HG02943 (cell line): ENCODE results near the gene FLII.

Source experiments
- ATAC-seq: cut with Tn5 transposase; IDR thresholded peaks from one replicate; pipeline ENCODE4 v1.9.1; 2021; ENCODE audit warnings: mild to moderate bottlenecking, low read depth, moderate library complexity; ENCODE audit not compliant: unreplicated experiment

The FLII gene

DNA sequence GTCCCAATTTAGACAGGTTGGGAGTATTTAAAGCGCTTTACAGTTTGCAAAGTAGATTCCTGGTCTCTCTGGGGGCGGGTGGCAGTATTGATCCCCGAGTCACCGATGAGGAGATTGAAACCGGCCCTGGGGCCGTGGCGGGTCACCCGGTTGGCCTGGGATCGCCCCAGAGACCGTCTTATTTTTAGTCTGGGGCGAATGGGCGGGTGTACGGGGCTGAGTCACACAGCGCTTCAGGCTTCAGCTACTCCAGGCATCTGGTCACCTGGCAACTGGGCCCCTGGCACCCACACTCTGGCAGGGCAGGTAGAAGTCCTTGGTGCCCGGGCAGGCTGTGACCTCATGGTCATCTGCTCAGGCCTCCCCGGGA lies 2.6 kb upstream of the FLII start:
- no peak for ATAC-seq

DNA sequence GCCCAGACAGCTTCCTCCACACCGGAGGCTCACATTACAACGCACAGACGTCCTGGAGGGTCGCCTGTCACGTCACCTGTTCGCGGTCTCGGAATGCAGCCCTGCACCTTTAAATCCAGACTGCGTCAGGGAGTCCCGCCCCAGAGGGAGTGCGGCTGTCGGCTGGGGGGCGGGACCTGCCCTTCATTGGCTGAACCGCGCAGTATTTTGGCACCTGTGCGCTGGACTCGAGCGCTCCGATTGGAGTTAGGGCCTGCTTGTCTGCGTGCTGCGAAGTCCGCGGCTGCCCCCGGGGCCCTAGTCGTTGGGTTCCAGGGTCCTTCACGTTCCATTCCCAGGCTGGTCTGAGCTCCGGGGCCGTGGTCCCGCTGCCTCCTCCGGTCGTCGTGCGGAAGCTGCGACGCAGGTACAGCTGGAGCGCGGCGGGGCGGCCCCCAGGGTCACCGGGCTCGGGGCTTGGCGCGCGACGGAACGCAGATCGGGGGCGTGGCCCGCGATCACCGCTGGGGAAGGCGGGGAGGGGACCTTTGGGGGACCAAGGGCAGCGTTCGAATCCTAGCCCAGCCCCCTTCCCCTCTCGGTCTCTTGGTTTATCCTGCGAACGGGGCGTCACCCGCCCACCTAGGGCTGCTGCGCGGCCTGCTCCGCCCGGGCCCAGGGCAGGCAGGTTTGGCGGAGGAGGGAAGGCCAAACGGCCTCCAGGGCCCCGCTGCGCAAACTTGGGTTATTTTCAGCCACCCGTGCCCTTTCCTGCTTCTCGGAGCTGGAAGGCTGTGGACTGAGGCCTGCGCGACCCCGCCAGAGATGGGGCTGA lies 2.0 kb upstream of the FLII start, which contains the start of gene MIEF2:
Gene MIEF2, plus strand, starts transcription at position 331 of the 814 bp plus-strand sequence. CDS start 2,059 bp downstream, outside the sequence.
- ATAC-seq = peak; percentile 72

DNA sequence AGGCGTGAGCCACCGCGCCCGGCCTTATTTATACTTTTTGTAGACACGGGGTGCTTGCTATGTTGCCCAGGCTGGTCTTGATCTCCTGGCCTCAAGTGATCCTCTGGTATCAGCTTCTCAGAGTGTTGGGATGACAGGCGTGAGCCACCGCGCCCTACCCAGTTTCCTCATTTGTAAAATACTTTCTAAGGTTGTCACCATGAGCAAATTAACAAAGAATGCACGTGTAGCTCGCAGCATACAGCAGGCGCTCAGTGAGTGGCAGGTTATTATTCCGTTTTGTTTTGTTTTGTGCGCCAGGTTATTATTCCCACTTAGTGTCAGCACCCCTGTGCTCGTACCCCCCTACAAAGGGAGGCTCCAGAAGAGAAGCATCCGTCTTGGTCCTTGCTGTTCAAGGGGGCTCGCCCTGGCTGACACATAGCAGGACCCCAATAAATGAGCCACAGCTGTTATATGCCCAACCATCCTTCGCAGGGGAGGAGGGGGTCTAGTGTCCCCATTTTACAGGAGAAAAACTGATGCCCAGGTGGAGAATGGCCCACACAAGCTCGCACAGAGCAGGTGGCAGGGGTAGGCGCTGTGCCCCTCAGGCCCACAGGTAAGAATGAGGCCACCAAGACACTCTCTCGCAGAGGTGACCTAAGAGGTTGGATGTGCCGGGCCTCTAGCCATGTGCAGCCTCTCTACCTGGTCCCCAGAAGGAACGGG lies 1.2 kb upstream of the FLII start:
- no peak for ATAC-seq

DNA sequence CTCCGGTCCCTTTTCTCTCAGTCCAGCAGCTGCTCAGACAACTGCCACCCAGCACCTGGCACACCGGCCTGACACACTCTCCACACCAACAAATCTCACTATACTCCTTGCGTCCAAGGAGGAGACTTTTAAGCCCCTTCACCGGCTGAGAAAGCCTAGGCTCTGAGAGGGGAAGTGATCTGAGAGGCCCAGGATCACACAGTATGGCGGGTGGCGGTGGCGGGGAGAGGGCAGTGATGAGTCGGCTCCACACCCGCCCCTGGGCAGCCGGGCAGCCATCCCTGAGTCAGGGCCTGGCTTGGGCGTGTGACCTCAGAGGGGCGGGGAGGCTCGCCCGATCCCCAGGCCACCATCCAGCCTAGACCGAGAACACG lies 569 bp downstream of the FLII start:
- ATAC-seq = no peak

DNA sequence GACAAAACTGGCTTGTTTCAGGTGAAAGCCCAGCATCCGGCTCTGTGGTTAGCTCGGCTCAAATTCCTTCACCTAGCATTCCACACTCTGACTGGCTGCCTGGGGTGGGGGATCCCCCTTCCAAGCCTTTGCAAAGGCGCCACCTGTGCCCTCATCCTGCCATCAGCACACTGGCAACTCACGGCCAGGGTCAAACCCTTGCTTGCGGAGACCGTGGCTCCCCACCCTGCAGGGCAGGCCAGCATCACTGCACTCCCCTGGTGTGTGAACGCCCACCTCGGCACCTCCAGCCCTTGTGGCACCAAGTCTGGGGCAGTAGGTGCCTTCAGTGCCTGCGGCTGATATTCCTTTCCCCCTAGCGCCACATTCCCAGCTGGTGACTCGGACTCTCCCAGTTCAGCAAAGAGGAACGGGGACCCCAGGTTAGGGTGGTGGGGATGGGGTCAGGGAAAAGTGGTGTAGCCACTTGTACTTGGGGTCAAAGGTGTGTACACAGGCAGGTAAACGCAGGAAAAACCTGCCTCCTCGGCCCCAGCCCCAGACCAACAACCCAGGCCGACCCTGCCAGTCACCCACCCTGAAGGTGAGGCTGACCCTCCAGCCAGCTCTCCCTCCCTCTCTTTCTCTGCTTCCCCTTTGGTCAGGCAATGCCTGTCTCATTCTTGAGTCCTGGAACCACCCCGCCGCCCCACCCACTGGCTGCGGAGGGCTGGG lies 1.1 kb downstream of the FLII start:
- no peak for ATAC-seq

DNA sequence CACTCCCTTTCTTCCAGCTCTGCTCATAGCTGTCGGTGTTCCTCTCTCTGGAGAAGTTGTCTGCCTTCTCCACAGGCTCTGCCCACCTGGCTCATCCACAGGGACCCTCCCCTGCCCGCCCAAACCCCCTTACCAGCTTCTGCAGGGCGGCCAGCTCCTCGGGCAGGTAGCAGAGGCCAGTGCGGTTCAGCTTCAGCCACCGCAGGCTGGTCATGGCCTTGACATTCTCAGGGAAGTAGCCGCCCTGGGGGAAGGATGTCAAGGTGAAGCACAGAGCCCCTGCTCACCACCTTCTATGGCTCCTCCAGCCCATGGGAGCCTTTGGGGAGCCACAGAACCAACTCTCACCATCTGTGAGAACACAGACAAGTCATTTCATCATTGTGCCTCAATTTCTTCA lies 1.8 kb downstream of the FLII start:
- no peak for ATAC-seq

DNA sequence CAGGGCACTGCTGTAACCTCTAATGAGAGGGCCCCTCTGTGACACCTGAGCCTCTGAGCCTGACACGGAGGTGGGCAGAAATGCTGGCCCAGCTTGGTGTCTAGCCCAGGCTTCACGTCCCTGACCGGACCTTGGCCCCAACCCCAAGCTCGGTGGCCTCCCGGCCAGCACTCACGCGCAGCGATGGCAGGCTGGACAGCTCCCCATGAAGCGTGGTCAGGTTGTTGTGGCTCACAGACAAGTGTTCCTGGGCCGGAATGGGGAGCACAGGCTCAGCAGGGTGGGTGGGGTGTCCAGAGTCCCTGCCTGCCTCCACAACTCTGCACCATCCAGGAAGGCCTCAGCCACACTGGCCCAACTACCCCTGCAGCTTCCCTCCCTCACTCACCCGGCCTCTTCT lies 2.2 kb downstream of the FLII start:
- no peak for ATAC-seq

DNA sequence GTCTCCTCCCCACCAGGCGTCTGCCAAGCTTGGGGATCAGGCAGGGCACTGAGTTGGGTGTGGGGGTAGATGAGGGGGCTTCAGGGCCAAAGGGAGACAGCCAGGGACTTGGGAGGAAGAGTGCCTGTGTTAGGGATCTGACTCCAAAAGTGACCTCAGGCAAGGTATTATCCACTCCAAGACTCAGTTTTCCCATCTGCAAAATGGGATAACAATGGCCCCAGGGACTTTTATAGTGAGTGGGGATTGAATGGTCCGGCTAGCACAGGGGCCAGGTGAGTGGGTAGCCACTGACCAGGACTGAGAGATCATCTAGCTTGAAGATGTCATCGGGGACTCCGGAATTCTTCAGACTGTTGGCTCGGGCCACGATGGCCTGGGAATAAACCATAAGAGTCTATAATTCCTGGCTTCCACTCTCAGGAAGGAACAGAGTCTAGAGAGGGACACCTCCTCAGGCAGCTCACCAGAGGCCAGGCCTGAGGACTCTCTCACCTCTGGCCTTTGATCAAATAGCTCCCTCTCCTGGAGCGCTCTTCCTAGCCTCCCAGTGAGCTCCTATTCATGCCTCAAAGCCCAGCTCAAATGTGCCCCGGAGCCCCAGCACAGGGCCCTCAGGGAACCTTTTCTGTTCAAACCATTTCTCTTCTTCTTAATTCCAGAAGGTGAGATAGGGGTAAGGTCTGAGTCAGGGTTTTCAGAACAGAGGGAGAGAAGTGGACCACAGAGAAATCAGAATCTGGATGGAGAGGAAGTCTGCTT lies 3.5 kb downstream of the FLII start:
- ATAC-seq = no peak

DNA sequence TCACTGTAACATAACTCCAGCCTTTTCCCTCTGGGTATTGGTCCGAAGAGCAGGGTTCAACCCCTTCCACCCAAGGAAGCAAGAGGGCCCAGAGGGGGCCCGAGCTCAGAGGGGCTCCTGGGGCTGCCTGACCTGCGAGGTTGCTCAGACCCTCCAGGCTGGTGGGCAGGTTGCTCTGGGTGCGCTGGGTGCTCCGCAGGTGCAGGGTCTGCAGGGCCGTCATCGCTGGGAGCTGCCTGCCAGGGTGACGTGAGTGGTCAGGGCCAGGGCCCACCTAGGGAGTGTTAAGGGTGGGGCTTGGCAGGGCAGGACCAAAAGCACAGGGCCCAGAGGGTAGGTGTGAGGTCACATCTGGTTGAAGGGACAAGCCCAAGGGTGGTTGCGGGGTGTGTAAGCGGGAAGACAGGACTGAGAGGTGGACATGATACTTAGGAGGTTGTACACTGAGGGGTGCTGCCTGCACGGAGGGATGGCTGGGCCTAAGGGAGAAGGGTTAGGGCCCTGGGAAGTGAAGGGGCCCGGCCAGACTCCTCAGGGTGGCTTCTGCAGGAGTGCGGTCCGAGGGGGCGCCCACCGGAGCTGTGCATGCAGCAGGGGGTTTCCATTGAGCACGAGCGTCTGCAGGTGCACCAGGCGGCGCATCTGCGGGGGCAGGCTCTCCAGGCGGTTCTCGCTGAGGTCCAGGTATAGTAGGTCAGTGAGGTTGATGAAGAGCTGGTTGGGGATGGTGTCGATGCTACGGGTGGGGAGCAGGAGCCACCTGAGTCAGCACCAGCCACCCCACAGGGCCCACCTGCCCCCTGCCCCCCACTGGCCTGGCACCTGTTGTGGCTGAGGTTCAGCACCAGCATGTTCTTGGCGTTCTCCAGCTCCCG lies 4.4 kb downstream of the FLII start:
- ATAC-seq = no peak

DNA sequence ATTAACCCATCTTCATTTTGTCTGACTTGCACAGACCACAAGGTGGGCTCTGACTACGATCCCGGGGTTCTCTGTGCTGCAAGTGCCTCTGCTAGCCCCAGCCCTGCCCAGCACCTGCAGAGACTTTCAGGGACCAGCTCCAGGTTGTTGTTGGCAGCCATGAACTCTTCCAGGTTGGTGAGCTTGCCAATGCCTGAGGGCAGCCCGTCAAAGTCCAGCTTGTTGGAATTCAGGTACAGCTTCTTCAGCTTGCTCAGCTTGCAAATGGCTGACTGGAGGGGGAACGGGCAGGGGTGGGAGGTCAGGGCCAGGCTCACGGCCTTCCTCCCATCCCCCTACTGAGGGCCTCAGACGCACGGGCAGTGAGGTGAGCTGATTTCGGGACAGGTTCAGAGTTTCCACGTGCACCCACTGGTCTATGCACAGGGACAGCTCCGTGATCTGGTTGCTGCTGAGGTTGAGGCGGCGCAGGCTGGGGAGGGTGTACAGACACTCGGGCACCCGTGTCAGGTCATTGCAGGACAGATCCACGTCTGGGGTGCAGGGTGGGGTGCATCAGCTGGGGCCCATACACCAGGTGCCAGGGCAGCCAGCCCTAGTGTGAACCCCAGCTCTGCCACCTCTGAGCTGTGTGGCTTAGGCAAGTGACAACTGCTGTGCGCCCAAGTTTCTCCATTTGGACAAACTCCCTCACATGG lies 5.2 kb downstream of the FLII start:
- ATAC-seq = no peak

DNA sequence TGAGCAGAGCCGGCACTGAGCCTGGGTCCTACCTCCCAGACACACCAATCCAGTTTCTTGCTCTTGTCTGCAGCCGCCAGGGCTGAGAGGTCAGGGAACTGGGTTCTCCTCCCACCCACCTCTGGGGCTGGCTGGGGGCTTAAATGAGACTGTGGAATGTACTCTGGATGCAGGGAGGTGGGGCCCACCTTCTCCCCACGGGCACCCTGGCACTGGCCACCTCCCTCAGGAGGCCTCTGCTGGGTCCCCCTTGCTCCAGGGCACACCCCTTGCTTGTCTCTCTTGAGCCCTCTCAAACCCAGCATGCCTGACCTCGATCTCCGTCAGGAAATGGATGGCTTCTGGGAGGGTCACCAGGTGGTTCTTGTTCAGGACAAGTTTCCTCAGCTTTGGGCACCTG lies 6.4 kb downstream of the FLII start:
- ATAC-seq = no peak

DNA sequence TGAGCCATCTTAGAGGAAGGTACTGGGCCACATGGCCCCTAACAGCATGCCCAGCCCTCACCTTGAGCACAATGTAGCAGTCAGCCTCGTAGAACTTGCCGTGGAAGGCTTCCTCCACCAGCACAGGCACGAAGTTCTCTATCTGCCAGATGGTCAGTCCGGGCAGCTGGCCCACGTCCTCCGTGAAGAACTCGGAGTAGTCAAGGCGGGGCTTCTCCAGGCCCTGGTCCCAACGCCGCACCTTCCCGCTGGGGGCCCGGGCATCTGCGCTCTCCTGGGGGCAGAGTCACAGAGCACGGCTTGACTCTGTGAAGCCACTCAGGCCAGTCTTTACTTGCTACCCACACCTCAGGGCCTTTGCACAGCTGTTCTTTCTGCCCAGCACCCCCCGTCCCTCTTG lies 7.3 kb downstream of the FLII start:
- ATAC-seq = no peak

DNA sequence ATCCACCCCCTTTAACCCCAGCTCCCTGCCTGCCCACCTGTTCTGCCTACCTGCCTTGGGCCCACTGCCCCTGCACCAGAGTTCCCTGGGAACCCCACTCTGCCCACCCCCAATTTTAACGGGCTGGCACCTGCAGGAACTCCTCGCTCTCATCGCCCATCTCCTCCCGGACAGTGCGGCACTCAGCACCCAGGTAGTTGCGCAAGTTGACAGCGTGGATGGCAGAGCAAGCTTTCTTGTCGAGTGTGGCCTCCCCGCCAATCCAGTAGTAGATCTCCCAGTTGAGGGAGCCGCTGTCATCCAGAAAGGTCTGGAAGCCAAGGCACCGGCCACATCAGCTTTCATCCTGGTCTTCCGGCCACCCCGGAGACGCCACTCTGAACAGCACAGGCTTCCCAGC lies 7.8 kb downstream of the FLII start:
- no peak for ATAC-seq

DNA sequence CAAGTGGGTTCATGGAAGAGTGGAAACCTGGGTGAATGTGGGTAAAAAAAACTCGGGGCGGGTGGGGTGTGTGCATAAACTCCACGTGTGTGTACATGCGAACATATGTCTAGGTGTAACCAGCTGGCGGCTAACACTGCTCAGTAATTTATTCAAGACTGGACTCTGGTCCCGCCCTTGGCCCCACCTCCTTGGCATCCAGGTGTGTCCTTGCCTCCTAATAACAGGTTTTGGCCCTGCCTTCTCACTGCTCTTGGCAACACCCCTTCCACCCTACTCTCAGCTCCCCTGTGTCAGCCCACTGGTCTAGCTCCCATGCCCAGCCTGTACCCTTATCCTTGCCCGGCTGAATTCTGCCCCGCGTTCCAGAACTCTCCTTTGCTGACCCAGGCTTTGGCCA lies 8.3 kb downstream of the FLII start:
- no peak for ATAC-seq

DNA sequence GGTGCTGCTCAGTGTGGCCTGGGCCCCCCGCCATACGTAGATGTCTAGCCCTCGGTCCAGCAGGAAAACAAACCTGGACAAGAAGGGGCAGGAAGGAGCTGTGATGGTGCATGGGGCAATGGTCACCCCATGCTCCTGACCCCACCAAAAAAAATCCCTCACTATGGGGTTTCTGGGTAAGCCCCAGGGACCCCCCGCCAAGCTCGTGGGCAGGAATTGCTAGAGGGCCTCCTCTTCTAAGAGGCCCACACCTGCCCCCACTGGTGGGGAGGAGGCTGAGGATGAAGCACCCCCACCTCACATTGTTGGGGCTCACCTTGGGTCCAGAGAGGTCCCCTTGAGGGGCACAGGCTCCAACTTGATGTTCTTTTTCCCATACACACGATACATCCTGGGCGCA lies 9.7 kb downstream of the FLII start:
- no peak for ATAC-seq

DNA sequence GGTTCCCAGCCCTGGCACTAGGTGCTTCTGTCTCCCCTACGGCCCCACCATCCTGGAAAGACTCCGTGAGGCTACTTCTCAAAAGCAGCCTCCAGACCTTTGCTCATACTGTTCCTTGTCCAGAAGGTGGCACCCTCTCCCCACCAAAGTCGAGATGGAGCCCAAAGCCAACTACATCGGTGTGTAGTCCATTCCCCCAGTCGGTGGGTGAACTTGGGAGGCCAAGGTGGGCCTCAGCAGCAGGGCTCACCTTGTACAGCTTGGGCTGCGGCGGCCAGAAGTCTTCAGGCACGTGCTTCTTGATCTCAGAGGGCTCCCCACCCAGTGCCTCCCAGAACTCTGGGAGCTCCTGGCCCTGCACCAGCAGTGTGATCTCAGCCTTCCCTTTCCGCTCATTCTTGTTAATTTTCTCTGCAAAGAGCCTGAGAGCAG lies 10.2 kb downstream of the FLII start:
- ATAC-seq = no peak

DNA sequence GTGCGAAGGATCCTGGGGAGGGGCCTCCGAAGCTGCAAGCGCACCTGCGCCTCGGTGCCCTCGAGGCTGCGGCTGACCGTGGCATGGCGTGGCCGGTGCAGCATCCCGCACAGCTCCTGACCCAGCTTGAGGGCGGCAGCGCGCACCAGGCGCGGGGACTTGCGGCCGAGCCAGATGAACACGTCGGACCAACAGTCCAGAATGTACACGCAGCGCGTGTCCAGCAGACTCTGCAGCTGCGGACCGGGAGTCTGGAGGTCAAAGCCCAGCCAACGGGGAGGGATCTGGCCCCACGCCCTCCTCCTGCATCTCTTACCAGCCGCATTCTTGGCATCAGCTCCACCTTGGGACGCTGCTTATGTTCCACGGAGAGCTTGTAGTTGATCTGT lies 10.9 kb downstream of the FLII start:
- ATAC-seq = no peak

DNA sequence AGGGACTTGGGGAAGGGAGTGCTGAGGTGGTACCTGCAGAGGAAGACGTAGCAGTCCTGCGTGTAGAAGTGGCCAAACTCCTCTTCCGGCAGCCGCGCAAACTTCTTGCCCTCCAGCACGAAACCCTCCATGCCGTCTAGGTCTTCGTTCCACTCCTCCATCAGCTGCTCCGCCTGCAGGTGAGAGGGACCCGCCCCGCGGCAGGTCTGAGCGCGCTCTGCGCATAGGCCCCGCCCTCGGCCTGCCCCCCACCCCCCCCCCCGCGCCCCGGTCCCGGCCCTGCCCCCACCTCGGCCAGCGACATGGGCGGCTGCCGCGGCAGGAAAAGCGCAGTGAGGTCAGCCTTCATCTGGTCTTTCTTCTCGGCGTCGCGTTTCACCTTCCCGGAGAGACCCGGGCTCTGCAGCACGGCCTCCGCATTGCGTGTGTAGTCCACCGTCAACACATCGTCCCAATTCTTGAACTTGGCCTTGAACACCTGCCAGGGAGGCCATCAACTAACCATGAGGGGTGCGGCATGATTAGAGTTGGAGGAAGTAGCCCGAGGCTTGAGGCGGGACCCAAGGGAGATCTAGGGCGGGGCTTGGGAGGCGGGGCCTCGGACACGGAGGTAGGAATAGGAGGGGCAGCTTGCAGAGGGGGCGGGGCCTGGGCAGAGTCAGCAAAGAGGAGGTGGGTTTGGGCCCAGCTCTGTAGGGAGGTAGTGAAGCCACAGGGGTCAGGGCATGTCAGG lies 11.5 kb downstream of the FLII start:
- ATAC-seq = no peak
